Measurements from ENCODE around the gene CDK14.
"Not testable (repeated sequence)": the region's sequence is repeated elsewhere in the genome, so short reads cannot be mapped to it uniquely, and the experiment has no call there.

Gene CDK14

GRCh38 chr7:90749262-90749661 is 153.1 kb downstream of the CDK14 start:
- in situ Hi-C loops (cut with MboI; ENCODE audit: low sequenced_read_pairs): no loop called here

GRCh38 chr7:90749774-90750173 is 153.7 kb downstream of the CDK14 start:
- in situ Hi-C loops (cut with MboI; ENCODE audit: low sequenced_read_pairs): no loop called here

GRCh38 chr7:90751595-90751994 is 155.5 kb downstream of the CDK14 start:
- in situ Hi-C loops (cut with MboI; ENCODE audit: low sequenced_read_pairs): no loop called here

- in situ Hi-C loops (cut with MboI; ENCODE audit: low sequenced_read_pairs): no loop called here
Observed at GRCh38 chr7:90752051-90752450, 155.9 kb downstream of the CDK14 start.

- in situ Hi-C loops (cut with MboI; ENCODE audit: low sequenced_read_pairs): no loop called here
Observed at GRCh38 chr7:90755041-90755440, 158.9 kb downstream of the CDK14 start.

- in situ Hi-C loops (cut with MboI; ENCODE audit: low sequenced_read_pairs): no loop called here
Observed at GRCh38 chr7:90756366-90756765, 160.2 kb downstream of the CDK14 start.

- in situ Hi-C loops (cut with MboI; ENCODE audit: low sequenced_read_pairs): not testable (repeated sequence)
Observed at GRCh38 chr7:90757565-90757950, 161.4 kb downstream of the CDK14 start.

- in situ Hi-C loops (cut with MboI; ENCODE audit: low sequenced_read_pairs): no loop called here
Observed at GRCh38 chr7:90758933-90759562, 162.9 kb downstream of the CDK14 start.

- in situ Hi-C loops (cut with MboI; ENCODE audit: low sequenced_read_pairs): no loop called here
Observed at GRCh38 chr7:90759710-90760109, 163.6 kb downstream of the CDK14 start.

GRCh38 chr7:90760892-90761291 is 164.8 kb downstream of the CDK14 start:
- in situ Hi-C loops (cut with MboI; ENCODE audit: low sequenced_read_pairs): no loop called here

- in situ Hi-C loops (cut with MboI; ENCODE audit: low sequenced_read_pairs): no loop called here
Observed at GRCh38 chr7:90761584-90761983, 165.5 kb downstream of the CDK14 start.

- in situ Hi-C loops (cut with MboI; ENCODE audit: low sequenced_read_pairs): no loop called here
Observed at GRCh38 chr7:90763108-90763507, 167.0 kb downstream of the CDK14 start.

- in situ Hi-C loops (cut with MboI; ENCODE audit: low sequenced_read_pairs): no loop called here
Observed at GRCh38 chr7:90764848-90765570, 168.9 kb downstream of the CDK14 start.

GRCh38 chr7:90766814-90767564 is 170.9 kb downstream of the CDK14 start:
- in situ Hi-C loops (cut with MboI; ENCODE audit: low sequenced_read_pairs): no loop called here

GRCh38 chr7:90768301-90768700 is 172.2 kb downstream of the CDK14 start:
- in situ Hi-C loops (cut with MboI; ENCODE audit: low sequenced_read_pairs): no loop called here

GRCh38 chr7:90769036-90769435 is 172.9 kb downstream of the CDK14 start:
- in situ Hi-C loops (cut with MboI; ENCODE audit: low sequenced_read_pairs): no loop called here

GRCh38 chr7:90769566-90769965 is 173.4 kb downstream of the CDK14 start:
- in situ Hi-C loops (cut with MboI; ENCODE audit: low sequenced_read_pairs): not testable (repeated sequence)

GRCh38 chr7:90771281-90771680 is 175.2 kb downstream of the CDK14 start:
- in situ Hi-C loops (cut with MboI; ENCODE audit: low sequenced_read_pairs): no loop called here

- in situ Hi-C loops (cut with MboI; ENCODE audit: low sequenced_read_pairs): no loop called here
Observed at GRCh38 chr7:90772410-90772809, 176.3 kb downstream of the CDK14 start.

- in situ Hi-C loops (cut with MboI; ENCODE audit: low sequenced_read_pairs): no loop called here
Observed at GRCh38 chr7:90773269-90773668, 177.1 kb downstream of the CDK14 start.

GRCh38 chr7:90774706-90775105 is 178.6 kb downstream of the CDK14 start:
- in situ Hi-C loops (cut with MboI; ENCODE audit: low sequenced_read_pairs): no loop called here

- in situ Hi-C loops (cut with MboI; ENCODE audit: low sequenced_read_pairs): no loop called here
Observed at GRCh38 chr7:90775383-90775965, 179.4 kb downstream of the CDK14 start.
